CD4-positive, alpha-beta T cell treated with Interleukin-4 for 1 hour (primary cell): Measurements from ENCODE around the gene CMTM7.
A peak's percentile ranks its signal among the peaks of the same experiment; 100 is the strongest.
"Not testable (repeated sequence)": the region's sequence is repeated elsewhere in the genome, so short reads cannot be mapped to it uniquely, and the experiment has no call there.

Experiments used
- DNase-seq, 2 donors: peaks; one replicate each; pipeline ENCODE4 v3.0.0-alpha.2; 2020 to 2022

The CMTM7 gene

GRCh38 chr3:32383136-32383711 is 8.4 kb upstream of the CMTM7 start:
- no peak for DNase-seq

GRCh38 chr3:32384938-32385337 is 6.7 kb upstream of the CMTM7 start:
- DNase-seq = peak in 1 of 2 donors; percentile 72

GRCh38 chr3:32387512-32387911 is 4.1 kb upstream of the CMTM7 start:
- no peak for DNase-seq

GRCh38 chr3:32389577-32389976 is 2.1 kb upstream of the CMTM7 start:
- not testable (repeated sequence) for DNase-seq

- DNase-seq = no peak
Observed at GRCh38 chr3:32392536-32393302, 1.1 kb downstream of the CMTM7 start.

- no peak for DNase-seq
Observed at GRCh38 chr3:32395496-32395895, 3.8 kb downstream of the CMTM7 start.

- no peak for DNase-seq
Observed at GRCh38 chr3:32397941-32398340, 6.3 kb downstream of the CMTM7 start.

GRCh38 chr3:32398531-32398930 is 6.9 kb downstream of the CMTM7 start:
- peak in 1 of 2 donors; percentile 55 for DNase-seq

GRCh38 chr3:32399030-32399620 is 7.5 kb downstream of the CMTM7 start:
- DNase-seq = peak; percentile 40 to 78

- no peak for DNase-seq
Observed at GRCh38 chr3:32401126-32401525, 9.5 kb downstream of the CMTM7 start.

- peak; percentile 67 to 68 for DNase-seq
Observed at GRCh38 chr3:32401556-32402081, 10.0 kb downstream of the CMTM7 start.

- DNase-seq = no peak
Observed at GRCh38 chr3:32403663-32404062, 12.0 kb downstream of the CMTM7 start.

GRCh38 chr3:32404714-32405113 is 13.1 kb downstream of the CMTM7 start:
- DNase-seq = no peak

GRCh38 chr3:32405155-32405554 is 13.5 kb downstream of the CMTM7 start:
- DNase-seq = no peak

GRCh38 chr3:32405711-32406323 is 14.2 kb downstream of the CMTM7 start:
- no peak for DNase-seq

GRCh38 chr3:32406486-32407408 is 15.1 kb downstream of the CMTM7 start:
- DNase-seq = no peak

GRCh38 chr3:32410367-32411246 is 19.0 kb downstream of the CMTM7 start:
- no peak for DNase-seq

GRCh38 chr3:32411442-32411841 is 19.8 kb downstream of the CMTM7 start:
- DNase-seq = no peak

- DNase-seq = no peak
Observed at GRCh38 chr3:32412887-32413286, 21.2 kb downstream of the CMTM7 start.

GRCh38 chr3:32413845-32414521 is 22.3 kb downstream of the CMTM7 start:
- DNase-seq = no peak
